GM12801 (cell line): Measurements from ENCODE around the gene MAGI1.

Experiments used
- CTCF ChIP-seq: IDR thresholded peaks from one replicate; pipeline ENCODE4 v1.5.1; 2011; ENCODE audit warnings: control low read depth; ENCODE audit not compliant: insufficient read length; ENCODE audit errors: extremely low read depth

Gene MAGI1

GRCh38 chr3:65897766-65898165 is 141.0 kb downstream of the MAGI1 start:
- no peak for TF ChIP-seq CTCF

- TF ChIP-seq CTCF = no peak
Observed at GRCh38 chr3:65896321-65896720, 142.4 kb downstream of the MAGI1 start.

- no peak for TF ChIP-seq CTCF
Observed at GRCh38 chr3:65894679-65895453, 143.9 kb downstream of the MAGI1 start.

- TF ChIP-seq CTCF = no peak
Observed at GRCh38 chr3:65894126-65894525, 144.6 kb downstream of the MAGI1 start.

GRCh38 chr3:65893631-65894030 is 145.1 kb downstream of the MAGI1 start:
- no peak for TF ChIP-seq CTCF

GRCh38 chr3:65890328-65890727 is 148.4 kb downstream of the MAGI1 start:
- TF ChIP-seq CTCF = no peak

- no peak for TF ChIP-seq CTCF
Observed at GRCh38 chr3:65889707-65890099, 149.0 kb downstream of the MAGI1 start.
